Endothelial cell of umbilical vein (primary cell): ENCODE measurements around the gene GLI2. TPM values are rescaled to one million over a fixed set of nuclear protein-coding genes. Genes with fewer than 3 reads are reported as not detected.

ENCODE experiments used
- BruUV-seq: library from RNA; stranded (reverse); fragments of 400-500 nt; replicated peaks from 2 replicates; lab custom pipeline; 2021; lab: Mats Ljungman, UMichigan
- CTCF ChIA-PET: fragments of 300-600, 350-600 bp; sonication (Branson Sonifier 250); formaldehyde crosslinking; loops from one replicate; lab custom pipeline; 2021; ENCODE audit warnings: antibody characterized with exemption, inconsistent platforms; lab: Charles Lee
- POLR2A ChIA-PET: fragments of 300-600, 350-600 bp; sonication (Branson Sonifier 250); formaldehyde crosslinking; loops from one replicate; lab custom pipeline; 2021; ENCODE audit warnings: antibody characterized with exemption, inconsistent platforms; lab: Charles Lee
- DNase-seq: peaks from one replicate; pipeline ENCODE4 v3.0.0-alpha.2; 2011; ENCODE audit warnings: low read depth, low spot score
- FAIRE-seq: peaks from 2 replicates; lab custom pipeline; 2011; peaks lifted over from hg19 to GRCh38; lab: Jason Lieb, UNC
- H2AFZ ChIP-seq: 2 replicates; pipeline ENCODE4 v1.6.0; 2012; ENCODE audit warnings: low read depth, low read length, control low read depth, inconsistent platforms
- H3K27ac ChIP-seq: 2 replicates; pipeline ENCODE4 v1.5.1; 2011; ENCODE audit warnings: low read depth, mild to moderate bottlenecking, control low read depth, low read length, moderate library complexity; ENCODE audit not compliant: insufficient read depth
- H3K27me3 ChIP-seq, 2 experiments: 2 replicates each; pipeline versions ENCODE4 v1.6.0 to v1.6.1; 2011; ENCODE audit warnings: low read length in 2 of 2, mixed read lengths in 1 of 2; ENCODE audit not compliant: control insufficient read depth in 2 of 2, insufficient read depth in 2 of 2
- H3K36me3 ChIP-seq, 2 experiments: 2 replicates in 1 of 2; 3 replicates in 1 of 2; pipeline ENCODE4 v1.5.1; 2011; ENCODE audit warnings: low read length in 2 of 2, mild to moderate bottlenecking in 1 of 2, moderate library complexity in 1 of 2; ENCODE audit not compliant: control insufficient read depth in 2 of 2, insufficient read depth in 2 of 2; ENCODE audit errors: extremely low read depth in 1 of 2
- H3K4me1 ChIP-seq: 3 replicates; pipeline ENCODE4 v1.5.1; 2011; ENCODE audit warnings: mild to moderate bottlenecking, low read length; ENCODE audit not compliant: control insufficient read depth, insufficient read depth; ENCODE audit errors: extremely low read depth
- H3K4me2 ChIP-seq: 2 replicates; pipeline ENCODE4 v1.6.1; 2011; ENCODE audit warnings: low read length, control low read depth, mixed read lengths; ENCODE audit not compliant: insufficient read depth
- H3K4me3 ChIP-seq, 3 experiments: fragments of 200-600 bp in 1 of 3; sonication (generic), shearing (Covaris generic) in 1 of 3; replicated peaks in 1 of 3; 2 replicates each; pipeline ENCODE4 v1.5.1; 2011 to 2016; ENCODE audit warnings: control low read depth in 3 of 3, low read length in 3 of 3, mild to moderate bottlenecking in 2 of 3, inconsistent platforms in 1 of 3, low read depth in 1 of 3, moderate library complexity in 1 of 3; ENCODE audit not compliant: insufficient read depth in 1 of 3
- H3K79me2 ChIP-seq: 2 replicates; pipeline ENCODE4 v1.6.0; 2012; ENCODE audit warnings: low read length, inconsistent platforms; ENCODE audit not compliant: control insufficient read depth, insufficient read depth
- H3K9ac ChIP-seq: replicated peaks from 2 replicates; pipeline ENCODE3; 2011; ENCODE audit warnings: low read length, control low read depth; ENCODE audit not compliant: insufficient read depth; ENCODE audit errors: extremely low read depth
- H3K9me1 ChIP-seq: replicated peaks from 3 replicates; pipeline ENCODE4 v1.6.0; 2011; ENCODE audit warnings: mild to moderate bottlenecking, low read length; ENCODE audit not compliant: control insufficient read depth, insufficient read depth; ENCODE audit errors: extremely low read depth
- H3K9me3 ChIP-seq: replicated peaks from 2 replicates; pipeline ENCODE4 v1.5.1; 2012; ENCODE audit warnings: low read length, inconsistent platforms; ENCODE audit not compliant: control insufficient read depth, insufficient read depth
- H4K20me1 ChIP-seq: replicated peaks from 2 replicates; pipeline ENCODE3; 2011; ENCODE audit warnings: mild to moderate bottlenecking, low read length; ENCODE audit not compliant: control insufficient read depth, insufficient read depth; ENCODE audit errors: extremely low read depth
- CTCF ChIP-seq, 2 donors: IDR thresholded peaks; 1 replicate in 1 of 2; 2 replicates in 1 of 2; pipeline ENCODE4 v1.5.1; 2011; ENCODE audit warnings: low read length in 2 of 2, mild to moderate bottlenecking in 2 of 2, moderate library complexity in 2 of 2, control low read depth in 1 of 2, inconsistent platforms in 1 of 2, low read depth in 1 of 2; ENCODE audit not compliant: insufficient read depth in 1 of 2; ENCODE audit errors: extremely low read depth in 1 of 2
- EZH2 ChIP-seq: IDR thresholded peaks from 2 replicates; pipeline ENCODE4 v1.6.1; 2012; ENCODE audit warnings: borderline replicate concordance, low read depth, mild to moderate bottlenecking, moderate library complexity, low read length, inconsistent platforms; ENCODE audit not compliant: severe bottlenecking
- FOS ChIP-seq: IDR thresholded peaks from 2 replicates; pipeline ENCODE4 v1.6.1; 2011; ENCODE audit warnings: mild to moderate bottlenecking, low read length, moderate library complexity, borderline replicate concordance; ENCODE audit not compliant: insufficient read depth
- GATA2 ChIP-seq: IDR thresholded peaks from 2 replicates; pipeline ENCODE4 v1.7.0; 2011; ENCODE audit warnings: low read depth, mild to moderate bottlenecking, moderate library complexity, mixed read lengths, low read length; ENCODE audit not compliant: insufficient read length, insufficient read depth
- JUN ChIP-seq: IDR thresholded peaks from 2 replicates; pipeline ENCODE4 v1.6.1; 2011; ENCODE audit warnings: borderline replicate concordance, low read depth; ENCODE audit not compliant: insufficient read length, insufficient read depth
- MAX ChIP-seq: IDR thresholded peaks from 2 replicates; pipeline ENCODE4 v1.6.1; 2011; ENCODE audit not compliant: insufficient read depth, insufficient read length
- MYC ChIP-seq: IDR thresholded peaks from one replicate; pipeline ENCODE4 v1.6.1; 2011; ENCODE audit warnings: mild to moderate bottlenecking, low read depth, low read length
- POLR2A ChIP-seq: IDR thresholded peaks from 2 replicates; pipeline ENCODE4 v1.6.1; 2012; ENCODE audit warnings: low read depth, mild to moderate bottlenecking, control low read depth, low read length
- POLR2AphosphoS5 ChIP-seq: IDR thresholded peaks from 2 replicates; pipeline ENCODE4 v1.6.1; 2012; ENCODE audit warnings: low read depth, mild to moderate bottlenecking, control low read depth, low read length, moderate library complexity; ENCODE audit not compliant: insufficient read depth
- dilution Hi-C: fragments of 300-500 bp; cut with MboI; formaldehyde crosslinking; loops from one replicate; pipeline ENCODE4 v1.15.0; 2019; ENCODE audit warnings: low sequenced_read_pairs; ENCODE audit not compliant: extremely low pct_ligation_motif_present
- intact Hi-C: fragments of 100-400 bp; cut with micrococcal nuclease; formaldehyde crosslinking; loops from one replicate; pipeline ENCODE4 v1.10.0; 2022
- polyA plus RNA-seq, 4 experiments: library from polyadenylated mRNA; depleted of rRNA in 3 of 4; stranded (reverse) in 3 of 4; unstranded in 1 of 4; fragments of >200 nt; gene quantifications; 2 replicates each; pipeline versions ENCODE4 v1.2.1 to v1.2.3, GENCODE V29; 2011 to 2012; ENCODE audit warnings: missing spikeins in 1 of 4
- total RNA-seq: library from RNA; stranded (reverse); gene quantifications from 2 replicates; pipeline ENCODE4 v1.2.3, GENCODE V29; 2021

Gene GLI2
- total and polyA plus RNA-seq, 2 donors (not counting 3 experiments of a cell fraction or from before 2014, with no cell fraction given): 0.13 TPM; not detected in 1

GRCh38 chr2:120702061-120702460 lies 33.6 kb upstream of the GLI2 start:
- Histone ChIP-seq H3K9me1 (no peaks in the 10 kb centered on the region), H3K79me2 (no peaks in the 10 kb centered on the region), H3K4me3 (no peak overlapping the region), H3K9ac (no peak overlapping the region), H3K9me3 (no peaks in the 10 kb centered on the region), H3K4me1 (peaks cover 4% of the 10 kb centered on the region), H3K27me3 (peaks cover 2 to 10% of the 10 kb centered on the region in 2 experiments), H2AFZ (no peak overlapping the region), H3K36me3 (no peaks in the 10 kb centered on the region), H4K20me1 (no peaks in the 10 kb centered on the region), H3K27ac (no peak overlapping the region), H3K4me2 (no peak overlapping the region)
- intact Hi-C loops: loop anchor here (2.0 kb wide), 1 partner anchor 21 kb away; no protein-coding TSS in a partner anchor
- no peak for TF ChIP-seq FOS
- CTCF ChIA-PET: interaction anchor here (1.1 to 9.2 kb wide), 3 partner anchors 369 to 378 kb away, joined by 4 to 251 read pairs (median 4); no protein-coding TSS in a partner anchor
- POLR2A ChIA-PET: no interaction called here
- BruUV-seq: no TSS peak
- FAIRE-seq (no peak), DNase-seq (no peak)
- dilution Hi-C loops: loop anchor here (10.0 kb wide), 1 partner anchor 363 kb away; no protein-coding TSS in a partner anchor

GRCh38 chr2:120702801-120703200 lies 32.9 kb upstream of the GLI2 start:
- H3K9me1 ChIP-seq: no peaks in the 10 kb centered on the region
- no peak overlapping the region for H3K27ac ChIP-seq
- POLR2A ChIA-PET: no interaction called here
- no peak overlapping the region for H2AFZ ChIP-seq
- CTCF ChIA-PET: interaction anchor here (1.1 to 1.7 kb wide), 2 partner anchors 368 to 369 kb away, joined by 4 read pairs; no protein-coding TSS in a partner anchor
- H3K27me3 ChIP-seq: peaks cover 2 to 7% of the 10 kb centered on the region in 2 experiments
- BruUV-seq: no TSS peak
- H3K9me3 ChIP-seq: no peaks in the 10 kb centered on the region
- no peaks in the 10 kb centered on the region for H3K36me3 ChIP-seq
- intact Hi-C loops: loop anchor here (2.0 kb wide), 1 partner anchor 20 kb away; no protein-coding TSS in a partner anchor
- no peak overlapping the region for H3K4me2 ChIP-seq
- peaks cover 4% of the 10 kb centered on the region for H3K4me1 ChIP-seq
- dilution Hi-C loops: loop anchor here (10.0 kb wide), 1 partner anchor 362 kb away; no protein-coding TSS in a partner anchor
- H3K9ac ChIP-seq: no peak overlapping the region
- TF ChIP-seq FOS (no peak), JUN (no peak), MYC (no peak), GATA2 (no peak), CTCF (IDR thresholded peaks at IDR 0.05; ENCODE audit: extremely low read depth in 1 of 2, insufficient read depth in 1 of 2, low read depth in 1 of 2, low read length in 2 of 2) (no peak), POLR2A (no peak), POLR2AphosphoS5 (no peak), EZH2 (no peak), MAX (no peak)
- no peaks in the 10 kb centered on the region for H3K79me2 ChIP-seq
- H3K4me3 ChIP-seq: no peak overlapping the region
- no peak for DNase-seq
- no peaks in the 10 kb centered on the region for H4K20me1 ChIP-seq
- FAIRE-seq: no peak
